GM23248 (cell line): ENCODE measurements around the gene NFE2.

Source experiments
- EZH2 ChIP-seq: fragments of 200-600 bp; sonication (generic); IDR thresholded peaks from 2 replicates; pipeline ENCODE4 v1.6.1; 2018; ENCODE audit warnings: antibody characterized with exemption, mild to moderate bottlenecking; ENCODE audit not compliant: insufficient read depth, poor library complexity, severe bottlenecking
- EZH2phosphoT487 ChIP-seq: fragments of 200-600 bp; sonication (generic); IDR thresholded peaks from 2 replicates; pipeline ENCODE4 v1.6.1; 2018; ENCODE audit warnings: antibody characterized with exemption, moderate library complexity, mild to moderate bottlenecking, low read depth; ENCODE audit not compliant: insufficient read depth

DNA sequence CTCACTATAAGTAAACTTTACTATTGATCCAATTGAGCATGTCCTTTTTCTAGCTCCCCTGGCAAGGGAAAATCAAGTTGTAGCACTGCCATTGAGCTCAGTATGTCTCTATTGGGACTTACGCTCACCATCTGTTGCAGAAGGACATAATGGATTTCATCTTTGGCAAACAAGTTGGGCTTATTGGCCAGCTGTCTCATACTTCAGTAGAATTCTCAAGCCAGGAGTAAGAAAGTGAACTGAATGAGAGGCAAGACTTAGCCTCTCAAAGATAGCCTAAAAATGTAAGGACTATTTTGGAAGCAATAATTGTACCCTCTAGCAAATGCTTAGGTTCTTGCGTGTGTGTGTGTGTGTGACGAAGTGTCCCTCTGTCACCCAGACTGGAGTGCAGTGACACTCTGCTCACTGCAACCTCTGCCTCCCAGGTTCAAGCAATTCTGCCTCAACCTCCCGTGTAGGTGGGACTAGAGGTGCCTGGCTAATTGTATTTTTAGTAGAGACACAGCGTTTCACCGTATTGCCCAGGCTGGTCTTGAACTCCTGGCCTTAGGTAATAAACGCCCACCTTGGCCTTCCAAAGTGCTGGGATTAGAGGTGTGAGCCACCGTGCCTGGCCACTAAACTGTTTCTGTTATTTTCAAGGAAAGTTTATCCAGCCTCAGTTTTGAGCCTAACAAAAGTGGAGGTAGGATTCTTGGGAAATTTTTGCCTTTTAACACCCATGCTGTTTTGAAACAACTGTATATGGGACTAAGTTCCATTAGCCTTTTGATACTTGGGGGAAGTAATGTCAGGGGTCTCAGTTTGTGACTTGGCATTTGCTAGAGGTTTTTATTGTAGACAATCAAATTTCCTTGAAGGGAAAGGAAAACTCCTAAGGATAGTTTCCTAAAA, 13.3 kb downstream of the NFE2 start:
- TF ChIP-seq EZH2 (no peak), EZH2phosphoT487 (no peak)
